ENCODE data around the gene BCAS1.
"Not testable (repeated sequence)": the region's sequence is repeated elsewhere in the genome, so short reads cannot be mapped to it uniquely, and the experiment has no call there.

The BCAS1 gene

GRCh38 chr20:54013471-54013870 lies 56.9 kb downstream of the BCAS1 start:
- DNase-seq: no peak

GRCh38 chr20:54011346-54011745 lies 59.0 kb downstream of the BCAS1 start:
- no peak for DNase-seq

DNA sequence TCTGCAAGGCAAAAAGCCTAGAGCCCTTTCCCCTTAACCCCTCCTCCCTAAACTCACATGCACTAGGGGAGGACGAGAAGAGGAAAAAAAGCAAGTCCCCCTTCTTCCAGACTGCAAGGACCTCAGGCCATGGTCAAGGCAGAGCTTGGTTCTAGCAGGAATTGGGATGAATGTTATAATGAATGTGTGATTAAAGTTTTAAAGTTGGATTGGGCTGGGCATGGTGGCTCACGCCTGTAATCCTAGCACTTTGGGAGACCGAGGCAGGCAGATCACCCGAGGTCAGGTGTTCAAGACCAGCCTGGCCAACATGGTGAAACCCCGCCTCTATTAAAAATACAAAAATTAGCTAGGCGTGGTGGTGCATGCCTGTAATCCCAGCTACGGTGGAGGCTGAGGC lies 64.2 kb downstream of the BCAS1 start:
- DNase-seq: not testable (repeated sequence)

DNA sequence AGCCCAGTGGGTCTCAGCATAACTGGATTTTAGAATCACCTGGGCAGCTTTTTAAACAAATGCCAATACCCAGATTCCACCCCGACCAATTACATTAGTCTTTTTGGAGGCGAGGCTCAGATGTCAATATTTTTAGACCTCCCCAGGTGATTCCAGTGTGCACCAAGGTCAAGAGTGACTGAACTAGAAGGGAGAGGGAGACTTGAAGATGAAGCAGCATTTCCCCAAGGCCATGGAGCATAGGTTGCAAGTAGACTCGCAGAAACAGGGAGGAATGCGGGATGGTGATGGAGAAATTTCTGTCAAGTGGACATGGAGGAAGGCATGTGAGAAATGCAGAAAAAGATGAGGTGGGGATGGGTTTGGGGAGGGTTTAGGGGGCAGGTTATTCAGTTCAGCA lies 64.9 kb downstream of the BCAS1 start:
- no peak for DNase-seq

GRCh38 chr20:54004445-54004844 lies 65.9 kb downstream of the BCAS1 start:
- no peak for DNase-seq

- DNase-seq: no peak
Observed at GRCh38 chr20:54002741-54003140, 67.7 kb downstream of the BCAS1 start.

GRCh38 chr20:54002056-54002575 lies 68.3 kb downstream of the BCAS1 start:
- no peak for DNase-seq

DNA sequence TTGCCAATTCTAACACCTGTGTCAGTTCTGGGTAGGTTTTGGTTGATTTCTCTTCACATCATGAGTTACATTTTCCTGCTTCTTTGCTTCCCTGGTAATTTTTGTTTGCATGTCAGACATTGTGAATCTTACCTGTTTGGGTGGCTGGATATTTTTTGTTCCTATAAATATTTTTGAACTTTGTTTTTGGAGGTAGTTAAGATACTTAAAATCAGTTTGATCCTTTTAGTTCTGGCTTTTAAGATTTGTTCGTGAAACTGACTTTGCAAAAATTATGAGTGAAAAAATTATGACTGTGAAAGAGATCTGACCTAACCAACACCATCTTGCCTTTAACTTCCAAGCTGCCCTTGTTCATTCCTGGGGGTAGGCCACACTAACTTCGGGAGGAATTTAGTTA lies 69.5 kb downstream of the BCAS1 start:
- no peak for DNase-seq

DNA sequence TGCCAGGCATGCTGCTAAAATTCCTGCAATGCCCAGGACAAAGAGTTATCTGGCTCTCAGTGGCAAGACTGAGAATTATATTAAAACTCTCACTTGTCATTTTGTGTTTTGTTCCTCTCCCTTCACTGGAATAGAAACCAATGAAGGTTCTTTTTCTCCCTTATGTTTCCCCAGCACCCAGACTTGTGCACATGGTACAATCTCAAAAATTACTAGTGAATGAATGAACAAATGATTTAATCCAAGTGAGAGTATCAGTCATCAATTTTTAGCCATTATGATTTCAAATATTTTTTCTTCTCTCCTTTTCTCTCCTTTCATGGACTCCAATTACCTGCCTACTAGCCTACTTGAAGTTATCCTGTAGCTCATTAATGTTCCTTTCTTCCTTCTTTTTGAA lies 70.1 kb downstream of the BCAS1 start:
- no peak for DNase-seq

GRCh38 chr20:53999077-53999476 lies 71.3 kb downstream of the BCAS1 start:
- no peak for DNase-seq

DNA sequence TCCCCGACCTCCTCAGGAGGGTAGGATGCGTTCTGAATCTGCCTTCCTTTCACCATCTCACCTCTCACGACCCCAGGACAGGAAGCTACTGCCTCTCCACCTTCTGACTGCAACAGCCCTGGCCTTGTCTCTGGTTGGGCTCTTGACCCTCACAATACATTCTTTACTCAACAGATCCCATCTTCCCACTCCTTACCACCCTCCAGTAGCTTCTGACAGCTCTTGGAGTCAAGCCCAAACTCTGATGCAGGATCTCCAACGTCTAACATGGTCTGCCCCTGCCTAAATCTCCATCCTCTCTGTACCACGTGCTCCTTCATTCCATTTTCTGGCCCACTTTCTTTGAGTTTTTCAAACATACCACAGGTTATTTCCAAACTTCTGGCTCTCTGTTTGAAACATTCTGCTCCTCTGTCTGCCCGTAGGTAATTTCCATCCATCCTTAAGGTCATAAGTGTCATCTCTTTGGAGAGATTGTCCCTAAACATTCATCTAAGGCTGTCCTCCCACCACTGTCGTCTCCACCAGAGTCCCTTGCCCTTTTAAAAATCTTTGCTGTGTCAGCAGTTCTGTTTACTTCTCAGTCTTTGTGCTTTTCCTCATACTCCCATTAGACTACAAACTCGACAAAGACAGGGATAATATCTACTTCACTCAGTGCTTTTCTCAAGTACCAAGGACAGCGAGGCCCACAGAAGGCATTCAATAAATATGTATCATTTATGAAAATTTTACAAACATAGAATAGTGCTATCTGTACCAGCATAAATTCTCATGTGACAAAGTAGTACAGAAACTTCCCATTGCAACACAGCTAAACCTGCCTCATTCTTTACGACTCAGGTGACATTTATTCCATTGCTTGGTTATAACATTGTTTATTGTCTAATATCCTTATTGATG lies 73.6 kb downstream of the BCAS1 start:
- DNase-seq: no peak

GRCh38 chr20:53995949-53996348 lies 74.4 kb downstream of the BCAS1 start:
- no peak for DNase-seq

DNA sequence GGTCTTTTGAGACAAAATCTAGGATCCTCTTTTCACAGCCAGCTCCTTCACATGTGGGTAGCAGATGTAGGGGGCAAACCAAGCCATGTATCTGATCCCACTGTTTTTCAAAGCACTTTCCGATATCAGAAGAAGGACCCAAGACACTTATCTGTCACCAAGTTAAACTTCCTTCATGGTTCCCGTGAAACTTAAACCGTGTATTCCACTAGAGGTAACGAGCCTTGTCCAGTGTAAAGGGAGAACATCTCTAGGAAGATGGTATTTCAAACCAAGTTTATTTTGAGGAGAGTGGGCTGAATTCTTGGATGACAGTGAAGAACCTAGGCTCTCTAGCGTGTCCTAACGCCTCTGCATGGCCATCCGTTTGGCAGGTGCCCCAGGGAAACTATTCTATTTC lies 76.3 kb downstream of the BCAS1 start:
- DNase-seq: no peak

DNA sequence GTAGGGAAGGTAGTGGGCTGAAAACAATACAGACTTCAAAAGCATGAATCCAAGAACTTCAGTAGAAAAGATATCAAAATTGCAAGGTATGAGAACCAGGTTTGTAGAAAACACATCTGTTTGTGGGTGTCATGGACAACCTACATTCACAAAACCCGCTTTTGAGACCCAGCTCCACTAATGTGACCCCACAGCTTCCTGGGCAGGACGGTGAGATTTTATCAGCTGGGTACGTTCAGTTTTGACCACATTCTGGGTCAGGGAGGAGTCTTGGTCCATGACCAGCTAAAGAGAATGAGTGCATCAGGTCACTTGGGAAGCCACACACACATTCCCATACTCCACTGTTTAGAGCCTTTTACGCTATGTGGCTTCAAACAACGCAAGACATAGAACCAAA lies 77.1 kb downstream of the BCAS1 start:
- DNase-seq: no peak

DNA sequence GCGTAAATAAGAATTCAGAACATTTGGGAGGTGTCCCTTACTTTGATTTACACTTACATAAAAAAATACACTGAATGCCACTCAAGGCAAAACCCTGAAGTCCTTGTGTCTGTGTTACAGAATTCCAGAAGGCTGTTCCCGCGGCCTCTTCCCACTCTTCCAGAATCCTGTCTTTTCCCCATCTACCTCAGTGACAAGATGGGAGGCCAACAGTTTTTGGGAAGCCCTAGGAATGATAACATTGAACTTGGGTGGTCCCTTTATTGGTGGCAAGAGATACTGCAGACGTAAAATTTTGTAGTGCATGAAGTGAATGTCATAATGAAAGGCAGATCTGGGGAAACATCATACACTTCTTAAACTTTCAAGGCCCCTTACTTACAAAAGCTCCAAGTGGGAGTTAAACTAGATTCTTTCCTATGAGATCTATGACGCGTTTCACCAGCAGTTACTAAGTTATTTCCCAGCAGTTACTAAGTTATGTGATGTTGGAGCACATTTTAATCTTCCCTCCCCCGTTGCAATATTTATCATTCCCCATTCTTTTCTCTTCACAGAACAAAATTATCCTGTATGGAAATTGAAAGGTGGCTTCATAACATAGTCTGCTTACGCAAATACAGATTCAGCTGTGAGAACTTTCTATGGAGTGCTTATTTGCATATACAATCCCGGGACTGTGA lies 79.5 kb downstream of the BCAS1 start:
- no peak for DNase-seq

DNA sequence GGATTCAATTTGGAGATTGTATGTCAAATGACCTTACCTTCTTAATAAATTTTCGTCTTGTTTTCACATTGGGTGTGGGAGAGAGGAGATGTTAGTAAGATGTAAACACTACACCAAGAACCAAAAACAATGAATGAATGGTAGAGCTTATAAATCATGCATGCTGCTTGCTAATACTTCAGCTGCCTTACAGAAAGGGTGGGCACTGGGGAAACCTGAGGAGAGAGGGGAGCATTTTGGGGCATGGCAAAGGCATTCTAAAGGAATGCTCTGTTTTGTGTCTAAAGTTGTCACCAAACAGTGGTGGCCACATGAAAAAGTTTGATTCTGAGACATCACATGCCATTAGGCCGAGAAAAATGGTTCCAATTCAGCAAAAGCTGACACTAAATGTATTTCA lies 80.4 kb downstream of the BCAS1 start:
- no peak for DNase-seq

DNA sequence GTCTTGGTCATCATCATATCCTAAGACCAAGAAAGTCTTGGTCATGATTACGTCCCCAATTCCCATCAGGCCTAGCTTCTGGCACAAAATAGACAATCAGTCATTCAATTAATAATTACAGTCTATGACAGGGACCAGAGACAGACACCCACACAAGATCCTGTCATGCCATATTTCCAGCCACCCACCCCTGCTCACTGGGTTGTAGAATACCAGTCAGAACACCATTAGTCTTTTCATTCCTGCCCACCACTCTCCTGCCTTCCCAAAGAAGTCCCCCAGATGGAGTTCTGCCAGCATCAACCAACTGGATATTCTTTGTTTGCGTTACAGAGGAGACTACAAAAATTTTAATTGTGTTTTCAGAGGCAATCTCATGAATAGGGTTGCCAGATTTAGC lies 81.0 kb downstream of the BCAS1 start:
- DNase-seq: no peak

DNA sequence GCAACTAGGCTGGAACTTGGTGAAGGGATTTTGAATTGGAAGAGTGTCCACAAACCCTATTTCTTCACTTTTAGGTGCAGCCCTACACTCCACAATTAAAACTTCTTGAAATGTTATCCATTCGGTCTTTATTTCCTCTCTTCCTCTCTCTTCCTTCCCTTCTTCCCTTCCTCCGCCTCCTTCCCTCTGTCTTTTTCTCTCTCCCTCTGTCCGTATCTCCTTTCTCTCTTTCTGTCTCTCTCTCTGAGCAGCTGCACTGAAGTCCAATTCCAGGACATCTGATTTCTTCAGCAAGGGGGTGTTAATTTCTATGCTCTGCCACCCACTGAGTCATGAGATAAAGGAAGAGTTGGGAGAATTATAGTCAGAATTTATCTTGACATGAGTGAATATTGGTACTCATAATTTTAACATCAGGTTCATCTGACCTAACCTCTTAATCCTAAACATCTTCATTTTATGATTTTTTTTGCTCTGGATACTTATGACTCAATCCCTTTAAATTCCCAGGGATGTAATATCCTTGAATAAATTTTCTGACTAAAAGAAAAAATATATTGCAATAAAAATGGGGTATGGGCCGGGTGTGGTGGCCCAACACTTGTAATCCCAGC lies 84.2 kb downstream of the BCAS1 start:
- no peak for DNase-seq

DNA sequence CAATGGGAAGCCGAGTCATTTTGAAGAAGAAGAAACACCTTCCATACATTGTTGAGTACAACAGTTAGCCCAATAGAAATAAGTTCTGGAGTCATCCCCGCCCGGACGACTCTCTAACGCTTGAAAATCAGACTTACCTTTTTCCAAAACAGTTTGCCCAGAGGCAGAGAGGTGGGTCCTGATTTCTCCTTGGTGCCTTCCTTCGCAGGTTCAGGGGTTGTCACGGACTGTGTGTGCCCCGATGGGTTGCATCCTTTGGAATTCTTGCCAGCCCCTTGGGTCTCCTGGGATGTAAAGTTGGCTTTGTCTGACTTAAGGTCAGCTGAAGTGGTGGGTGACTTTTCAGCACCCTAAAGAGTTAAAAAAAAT lies 85.3 kb downstream of the BCAS1 start:
- no peak for DNase-seq

GRCh38 chr20:53984356-53985149 lies 85.8 kb downstream of the BCAS1 start:
- no peak for DNase-seq

DNA sequence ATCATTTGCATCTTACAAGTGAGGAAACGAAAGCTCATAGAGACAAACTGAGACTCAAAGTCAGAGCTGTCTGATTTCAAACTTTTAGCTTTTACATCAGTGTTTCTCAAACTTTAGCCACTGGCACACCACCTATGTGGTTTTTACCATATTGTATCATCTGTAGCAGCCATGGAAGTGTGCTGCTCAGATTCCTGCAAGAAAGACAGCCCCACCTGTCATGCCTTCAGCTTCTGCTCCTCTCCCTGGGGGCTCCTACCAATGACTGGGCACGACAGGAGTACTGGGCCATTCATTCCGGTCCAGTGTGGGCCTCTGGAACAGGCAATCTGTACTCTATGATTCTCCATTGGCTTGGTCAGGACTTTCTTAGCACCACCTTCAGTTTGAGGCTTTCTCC lies 87.0 kb downstream of the BCAS1 start:
- DNase-seq: no peak

- DNase-seq: no peak
Observed at GRCh38 chr20:53982624-53983023, 87.8 kb downstream of the BCAS1 start.
